Limb (tissue), 2 donors: ENCODE results near the gene FADS2.
"Not testable (repeated sequence)": the region's sequence is repeated elsewhere in the genome, so short reads cannot be mapped to it uniquely, and the experiment has no call there.

Source experiments
- DNase-seq, 2 donors: peaks; one replicate each; pipeline ENCODE4 v3.0.0-alpha.2; 2016; ENCODE audit errors: extremely low spot score in 2 of 2

The FADS2 gene

DNA sequence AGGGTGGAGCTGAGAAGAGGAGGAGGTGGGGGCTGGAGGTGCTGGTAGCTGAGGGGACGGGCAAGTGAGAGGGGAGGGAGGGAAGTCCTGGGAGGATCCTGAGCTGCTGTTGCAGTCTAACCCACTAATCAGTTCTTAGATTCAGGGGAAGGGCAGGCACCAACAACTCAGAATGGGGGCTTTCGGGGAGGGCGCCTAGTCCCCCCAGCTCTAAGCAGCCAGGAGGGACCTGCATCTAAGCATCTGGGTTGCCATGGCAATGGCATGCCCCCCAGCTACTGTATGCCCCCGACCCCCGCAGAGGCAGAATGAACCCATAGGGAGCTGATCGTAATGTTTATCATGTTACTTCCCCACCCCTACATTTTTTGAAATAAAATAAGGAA is 38.9 kb downstream of the FADS2 start:
- DNase-seq = no peak

DNA sequence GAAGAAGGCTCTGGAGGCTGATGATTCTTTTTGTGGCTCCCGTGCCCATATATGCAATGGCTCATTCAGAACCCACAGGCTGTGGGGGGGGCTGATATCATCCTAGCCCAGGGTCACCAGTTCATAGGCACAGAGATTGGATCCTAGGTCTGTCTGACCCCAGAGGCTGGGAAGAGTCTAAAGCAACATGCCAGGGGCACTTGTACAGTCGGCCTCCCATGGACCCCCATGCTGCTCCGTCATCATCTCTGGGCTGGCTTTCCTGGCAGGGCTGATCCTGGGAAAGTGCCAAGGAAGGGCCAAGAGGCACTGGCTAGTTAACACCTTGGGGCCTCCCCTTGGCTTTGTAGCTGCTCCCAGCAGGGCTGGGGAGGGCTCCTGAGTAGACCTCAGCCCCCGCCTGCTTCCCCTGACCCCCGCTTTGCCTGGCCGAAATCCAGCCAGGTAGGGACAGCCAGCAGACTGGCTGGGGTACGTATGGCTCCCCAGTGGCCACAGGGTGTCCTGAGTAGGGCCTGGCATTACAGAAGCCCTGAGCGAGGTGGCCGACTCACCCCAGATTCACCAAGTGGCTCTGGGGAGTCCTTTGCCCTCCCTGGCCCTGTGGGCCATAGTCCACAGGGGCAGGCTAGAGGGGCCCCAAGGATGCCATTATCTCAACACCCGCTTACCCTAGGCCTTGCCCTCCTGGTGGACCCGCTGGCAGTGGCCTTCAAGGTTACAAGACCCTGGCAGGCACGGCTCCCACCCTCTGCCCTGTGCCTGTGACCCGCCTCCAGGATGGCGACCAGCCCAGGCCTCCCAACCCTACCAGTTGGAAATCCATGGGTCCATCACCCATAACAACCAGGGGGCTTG is 40.7 kb downstream of the FADS2 start:
- DNase-seq = no peak

DNA sequence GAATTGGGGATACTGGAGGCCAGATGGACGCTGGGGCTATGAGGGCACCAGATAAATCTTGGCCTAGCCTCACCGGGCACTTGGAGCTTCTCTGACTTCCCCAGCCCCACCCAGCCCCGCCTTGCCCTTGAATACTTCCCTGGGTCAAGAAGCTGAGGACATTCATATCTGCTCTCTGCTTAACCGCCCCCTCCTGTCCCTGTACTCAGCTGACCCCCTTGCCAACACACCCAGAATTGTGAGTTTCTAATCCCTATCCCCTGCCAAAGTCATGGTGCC is 41.3 kb downstream of the FADS2 start:
- DNase-seq = no peak

DNA sequence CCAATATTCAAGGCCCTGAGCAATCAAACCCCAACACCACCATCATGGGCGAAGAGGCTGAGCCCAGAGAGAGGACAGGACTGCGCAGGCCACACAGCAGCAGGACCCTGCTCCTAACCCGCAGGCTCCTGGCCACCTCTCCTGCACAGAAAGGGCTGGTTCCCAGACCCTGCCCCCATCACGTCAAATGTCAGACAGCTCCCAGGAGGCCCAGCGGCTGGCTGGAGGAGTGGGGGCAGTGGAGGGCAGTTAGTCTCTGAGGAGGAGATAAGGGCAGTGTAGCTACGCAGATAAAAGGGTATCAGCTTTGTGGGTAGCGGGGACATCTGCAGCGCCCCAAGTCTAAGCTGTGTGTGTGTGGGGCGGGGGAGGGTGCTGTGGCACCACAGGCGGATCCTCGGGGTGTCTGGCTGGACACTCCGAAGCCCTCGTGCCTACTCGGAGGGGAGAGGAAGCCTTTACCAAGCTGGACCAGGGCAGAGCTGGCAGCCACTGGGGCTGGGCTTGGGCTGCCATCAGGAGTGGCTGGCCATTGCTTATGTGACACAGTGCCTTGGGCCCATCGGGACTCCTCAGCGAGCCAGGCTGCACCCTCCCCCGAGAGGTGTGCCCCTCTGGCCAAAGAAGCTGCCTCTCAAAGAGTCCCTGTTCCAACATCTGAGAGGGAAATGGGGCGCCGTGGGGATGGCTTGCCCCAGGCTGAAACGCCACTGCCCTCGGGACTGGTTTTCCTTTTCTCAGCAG is 41.8 kb downstream of the FADS2 start:
- DNase-seq = no peak

DNA sequence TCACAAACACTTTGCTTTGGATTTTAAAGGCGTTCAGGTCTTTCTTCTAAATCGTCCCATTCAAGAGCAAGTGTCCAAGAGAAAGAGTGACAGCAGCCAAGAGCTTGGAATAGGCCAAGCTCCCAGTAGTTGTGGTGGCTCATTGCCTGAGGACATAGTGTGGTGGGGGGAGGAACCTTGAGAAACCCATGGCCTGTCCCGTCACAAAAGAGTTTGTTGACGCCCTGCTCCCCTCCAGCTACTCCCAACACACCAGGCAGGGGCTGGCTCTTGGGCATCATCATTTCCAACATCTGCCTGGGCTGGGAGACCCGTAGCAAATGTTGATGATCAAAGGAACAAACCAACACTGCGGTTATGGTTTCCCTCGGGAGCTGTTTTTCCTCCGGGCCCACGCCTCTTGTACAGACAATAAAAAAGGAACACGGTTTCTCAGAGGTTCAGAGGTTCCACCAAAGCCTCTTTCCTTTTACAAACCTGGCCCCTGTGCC is 42.5 kb downstream of the FADS2 start:
- no peak for DNase-seq

DNA sequence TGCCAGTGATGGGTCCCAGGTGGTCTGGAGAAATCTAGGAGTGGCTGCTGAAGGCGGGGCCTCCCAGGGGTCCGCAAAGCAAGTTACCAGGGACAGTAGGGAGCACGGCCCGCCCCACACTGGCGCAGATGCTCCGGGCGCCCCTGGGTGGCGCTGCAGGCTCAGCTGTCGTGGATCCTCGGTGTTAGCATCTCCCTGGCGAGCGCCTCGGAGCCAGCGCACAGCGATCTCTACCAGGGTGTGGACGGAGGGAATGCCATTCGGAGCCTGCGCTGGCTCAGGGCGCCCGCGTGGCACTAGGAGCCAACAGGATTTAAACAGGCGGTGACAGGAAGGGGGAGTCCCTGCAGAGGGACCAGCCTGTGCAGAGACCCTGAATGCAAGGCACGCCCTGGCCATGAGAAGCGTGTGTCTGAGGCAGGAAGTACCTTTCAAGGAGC is 43.1 kb downstream of the FADS2 start:
- peak; percentile 73 to 87 for DNase-seq

DNA sequence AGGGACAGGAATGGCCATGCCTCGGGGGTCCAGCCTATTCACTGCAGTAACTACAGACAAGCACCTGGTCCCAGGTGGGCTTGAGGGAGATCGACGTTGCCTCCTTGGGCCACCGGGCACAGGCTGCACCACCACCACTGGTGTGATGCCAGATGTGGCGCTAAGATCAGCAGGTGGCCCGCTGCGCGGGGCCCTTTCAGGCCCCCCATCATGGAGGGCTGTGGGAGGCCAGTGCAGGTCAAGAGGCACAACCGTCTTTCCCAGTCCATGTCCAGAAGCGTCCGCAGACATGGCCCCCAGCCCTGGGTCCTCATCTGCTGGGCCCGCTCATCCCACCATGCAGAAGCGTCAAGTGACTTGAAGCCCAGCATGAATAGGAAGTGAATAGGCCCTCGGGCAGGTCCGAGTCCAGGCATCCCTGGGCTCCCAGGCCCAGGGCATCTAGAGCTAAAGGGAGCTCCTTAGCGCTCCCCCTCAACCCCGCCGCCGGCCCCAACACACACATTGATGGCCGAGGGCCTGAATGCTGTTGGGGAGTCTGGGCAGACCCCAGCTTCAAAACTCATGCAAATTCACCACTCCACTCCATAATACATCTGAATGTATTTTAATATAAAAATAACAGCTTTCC is 45.0 kb downstream of the FADS2 start:
- DNase-seq = no peak

DNA sequence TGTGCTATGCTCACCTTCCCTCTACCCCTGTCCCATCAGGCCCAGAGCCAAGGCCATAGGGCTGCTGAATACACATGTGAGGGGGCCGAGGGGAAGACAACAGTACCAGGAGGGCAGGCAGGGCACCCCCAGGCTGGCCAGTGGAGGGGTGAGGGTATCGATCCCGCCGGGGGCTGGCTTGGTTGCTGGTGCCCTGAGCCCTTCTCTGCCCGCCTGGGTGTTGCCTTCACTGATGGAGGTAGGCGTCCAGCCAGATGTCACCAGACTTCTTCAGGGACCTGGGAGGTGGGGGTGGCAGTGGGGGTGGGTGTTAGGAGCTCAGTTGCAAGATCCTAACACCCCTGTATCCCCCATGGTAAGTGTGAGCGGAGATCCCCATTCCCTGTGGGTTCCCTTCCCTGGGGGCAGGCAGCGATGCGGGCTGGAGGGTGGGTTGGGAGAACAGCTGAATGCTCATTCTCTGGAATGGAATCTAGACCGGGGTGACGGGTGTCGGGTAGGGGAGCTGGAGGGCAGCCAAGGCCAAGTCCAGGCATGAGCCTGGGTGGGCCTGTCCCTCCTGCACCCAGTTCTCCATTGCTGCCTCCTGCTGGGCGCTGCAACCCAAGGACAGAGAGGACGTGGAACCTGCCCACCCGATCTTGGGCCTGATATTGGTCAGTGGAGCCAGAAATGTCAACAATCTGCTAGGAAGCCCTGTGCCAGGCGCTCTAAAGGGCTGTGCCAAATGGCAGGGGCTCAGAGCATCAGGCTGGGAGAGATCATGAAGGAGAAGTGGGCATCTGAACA is 45.7 kb downstream of the FADS2 start:
- DNase-seq = no peak

DNA sequence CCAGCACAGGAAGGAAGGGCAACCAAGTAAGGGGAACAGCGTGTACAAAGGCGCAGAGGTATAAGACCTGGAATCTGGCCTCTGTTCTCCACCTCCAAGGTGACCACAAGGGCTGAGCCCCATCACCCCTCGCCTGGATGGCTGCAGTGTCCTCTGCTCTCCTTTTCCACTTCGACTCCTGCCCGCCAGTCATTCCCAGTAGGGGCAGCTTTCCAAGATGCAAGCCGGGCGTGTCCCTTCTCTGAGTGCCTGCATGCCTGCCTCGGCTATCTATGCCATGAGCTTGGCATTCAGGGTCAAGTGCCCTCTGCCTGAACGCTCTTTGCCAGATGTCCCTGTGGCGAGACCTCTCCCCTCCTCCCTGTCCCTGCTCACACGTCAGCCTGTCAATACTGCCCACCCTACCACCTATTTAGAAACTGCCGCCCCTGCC is 46.3 kb downstream of the FADS2 start:
- DNase-seq = no peak

DNA sequence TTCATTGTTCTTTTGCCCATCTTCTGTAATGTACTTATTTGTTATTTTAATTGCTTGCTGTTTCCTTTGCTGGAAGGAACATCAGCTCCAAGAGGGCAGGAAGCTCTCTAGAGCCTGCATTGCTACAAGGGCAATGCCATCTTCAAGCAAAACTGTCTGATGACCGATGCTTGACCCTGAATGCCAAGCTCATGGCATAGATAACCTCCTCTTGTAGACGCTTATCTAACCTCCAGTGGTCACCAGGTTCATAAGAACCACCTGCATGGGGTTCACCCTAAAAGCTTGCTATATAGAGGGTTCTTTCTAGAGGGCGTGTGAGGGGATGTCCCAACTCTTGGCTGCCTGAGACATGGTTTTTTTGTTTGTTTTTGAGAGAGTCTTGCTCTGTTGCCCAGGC is 46.8 kb downstream of the FADS2 start:
- no peak for DNase-seq

DNA sequence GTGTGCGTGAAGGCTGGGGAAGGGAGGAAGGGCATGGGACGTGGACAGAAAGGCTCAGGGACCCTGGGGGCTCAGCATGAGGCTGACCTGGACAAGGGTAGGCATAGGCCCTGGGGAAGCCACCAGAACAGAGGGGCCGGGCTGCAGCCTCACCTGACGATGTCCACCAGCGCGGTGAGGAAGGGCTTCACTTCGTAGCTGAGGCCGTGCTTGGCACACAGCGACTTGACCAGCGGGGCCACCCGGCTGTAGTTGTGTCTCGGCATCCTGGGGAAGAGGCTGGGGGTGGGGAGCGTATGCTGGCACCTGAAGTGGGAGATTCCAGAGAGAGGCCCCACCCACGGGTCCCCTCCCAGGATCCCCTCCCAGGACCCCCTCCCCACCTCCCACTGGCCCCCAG is 47.6 kb downstream of the FADS2 start:
- no peak for DNase-seq

DNA sequence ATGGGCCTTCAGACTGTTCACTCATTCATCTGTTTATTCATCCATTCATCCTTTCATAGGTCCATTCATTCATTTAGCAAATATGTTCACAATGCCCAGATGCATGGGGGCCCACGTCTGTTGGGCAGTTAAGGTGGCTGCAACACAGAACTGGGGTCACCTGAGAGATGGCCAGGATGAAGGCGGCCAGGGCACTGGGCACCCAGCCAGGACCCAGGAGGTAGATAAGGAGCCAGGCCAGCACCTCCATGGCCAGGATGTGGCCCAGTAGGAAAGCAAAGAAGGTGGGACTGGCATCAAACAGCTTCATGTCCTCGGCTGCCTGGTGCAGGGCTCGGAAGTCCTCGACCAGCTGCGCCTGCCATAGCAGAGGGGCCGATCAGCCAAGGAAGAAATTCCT is 51.1 kb downstream of the FADS2 start:
- no peak for DNase-seq

DNA sequence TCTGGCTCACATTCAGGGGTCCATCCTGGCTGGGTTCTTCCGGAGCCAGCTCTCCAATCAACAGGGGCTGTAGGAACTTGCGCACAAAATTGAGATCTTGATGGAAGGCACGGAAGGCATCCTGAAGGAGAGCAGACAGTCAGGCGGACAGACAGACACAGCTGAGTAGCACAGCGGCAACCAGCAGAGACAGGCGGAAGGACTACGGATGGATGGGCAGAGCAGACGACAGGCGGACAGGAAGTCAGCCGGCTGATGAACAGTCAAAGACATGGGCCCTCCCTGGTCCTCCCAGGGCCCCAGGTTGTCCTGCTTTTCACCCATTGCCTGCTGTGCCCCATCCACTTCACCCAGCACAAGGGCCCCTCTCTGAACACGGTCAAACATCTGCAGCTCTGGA is 51.9 kb downstream of the FADS2 start:
- no peak for DNase-seq

DNA sequence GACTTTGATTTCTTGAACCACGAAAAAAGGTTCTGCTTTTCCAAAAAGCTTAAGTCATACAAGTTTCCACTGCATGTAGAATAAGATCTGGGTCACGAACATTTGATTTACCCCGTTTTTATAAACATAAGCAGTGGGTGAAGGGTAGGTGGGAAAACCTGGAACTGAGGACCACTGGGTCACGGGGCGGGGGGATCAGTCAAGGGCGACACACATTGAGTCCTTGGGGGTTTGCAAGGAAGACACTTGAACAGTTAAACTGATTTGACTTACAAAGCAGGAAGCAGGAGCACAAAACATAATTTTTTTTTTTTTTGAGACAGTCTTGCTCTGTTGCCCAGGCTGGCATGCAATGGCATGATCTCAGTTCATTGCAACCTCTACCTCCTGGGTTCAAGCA is 52.4 kb downstream of the FADS2 start:
- DNase-seq = no peak

DNA sequence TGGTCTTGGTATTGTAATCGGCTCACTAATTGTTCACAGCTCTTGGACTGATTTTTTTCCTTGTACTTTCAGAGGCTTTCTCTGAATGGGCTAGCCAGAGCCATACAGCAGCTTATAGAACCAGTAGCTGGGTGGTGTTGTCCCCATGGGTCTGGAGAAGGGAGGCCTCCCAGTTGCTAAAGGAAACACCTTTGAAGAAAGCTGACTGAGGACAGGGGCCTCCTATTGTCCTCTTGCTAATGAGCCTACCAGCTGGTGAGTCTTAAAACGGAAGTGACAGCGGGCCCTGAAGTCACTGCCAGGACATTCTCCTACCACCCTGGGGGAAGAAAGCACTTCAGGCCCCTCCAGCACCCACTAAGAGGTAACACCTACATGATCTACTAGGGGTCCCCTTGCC is 53.3 kb downstream of the FADS2 start:
- no peak for DNase-seq

DNA sequence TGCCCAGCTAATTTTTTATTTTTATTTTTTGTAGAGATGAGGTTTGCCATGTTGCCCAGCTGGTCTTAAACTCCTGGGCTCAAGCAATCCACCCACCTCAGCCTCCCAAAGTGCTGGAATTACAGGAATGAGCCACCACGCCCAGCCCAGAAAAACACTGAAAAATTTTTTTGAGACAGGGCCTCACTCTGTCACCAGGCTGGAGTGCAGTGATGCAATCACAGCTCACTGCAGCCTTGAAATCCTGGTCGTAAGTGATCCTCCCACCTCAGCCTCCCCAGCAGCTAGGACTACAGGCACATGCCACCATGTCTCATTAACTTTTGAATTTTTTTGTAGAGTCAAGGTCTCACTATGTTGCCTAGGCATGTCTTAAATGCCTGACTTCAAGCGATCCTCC is 54.2 kb downstream of the FADS2 start:
- DNase-seq = not testable (repeated sequence)

DNA sequence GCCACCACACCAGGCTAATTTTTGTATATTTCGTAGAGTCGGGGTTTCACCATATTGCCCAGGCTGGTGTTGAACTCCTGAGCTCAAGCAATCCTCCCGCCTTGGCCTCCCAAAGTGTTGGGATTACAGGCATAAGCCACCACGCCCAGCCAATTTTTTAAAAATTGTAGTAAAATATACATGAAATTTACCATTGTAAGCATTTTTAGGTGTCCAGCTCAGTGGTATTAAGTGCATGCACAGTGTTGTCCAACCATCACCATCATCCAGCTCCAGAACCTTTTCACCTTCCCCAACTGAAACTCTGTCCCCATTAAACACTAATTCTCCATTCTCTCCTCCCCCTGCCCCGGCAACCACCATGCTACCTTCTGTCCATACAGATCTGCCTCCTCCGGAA is 54.8 kb downstream of the FADS2 start:
- DNase-seq = no peak

DNA sequence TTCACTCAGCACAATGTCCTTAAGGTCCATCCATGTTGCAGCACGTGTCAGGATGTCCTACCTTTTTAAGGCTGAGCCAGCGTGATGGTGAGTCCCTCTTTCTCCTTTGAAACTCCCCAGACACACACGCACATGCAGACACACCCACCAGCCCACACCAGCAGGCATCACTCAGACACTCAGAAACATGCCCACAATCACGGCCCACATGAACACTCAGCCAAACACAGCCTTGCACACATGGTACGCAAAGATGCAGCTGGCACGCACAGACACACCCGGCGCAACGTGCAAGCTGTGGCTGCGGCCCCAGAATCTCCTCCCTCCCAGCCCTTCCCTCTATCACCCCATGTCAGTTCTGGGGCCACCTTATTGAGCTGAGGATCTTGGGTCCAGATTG is 55.2 kb downstream of the FADS2 start:
- no peak for DNase-seq

DNA sequence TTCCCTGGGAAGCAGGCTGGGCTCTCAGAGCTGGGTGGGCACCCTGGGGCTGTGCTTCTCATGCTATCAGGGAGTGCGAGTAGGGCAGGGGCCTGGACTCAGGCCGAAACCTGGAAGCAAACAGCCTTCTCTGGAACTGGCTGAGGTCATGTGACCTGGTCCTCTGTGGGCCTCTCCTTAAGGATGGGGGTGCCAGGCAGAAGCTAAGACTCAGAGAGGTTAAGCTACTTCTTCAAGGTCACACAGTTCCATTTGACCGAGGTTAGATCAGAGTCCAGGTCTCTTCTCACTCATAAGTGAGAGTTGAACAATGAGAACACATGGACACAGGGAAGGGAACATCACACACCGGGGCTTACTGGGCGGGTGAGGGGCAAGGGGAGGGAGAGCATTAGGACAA is 55.8 kb downstream of the FADS2 start:
- DNase-seq = no peak

DNA sequence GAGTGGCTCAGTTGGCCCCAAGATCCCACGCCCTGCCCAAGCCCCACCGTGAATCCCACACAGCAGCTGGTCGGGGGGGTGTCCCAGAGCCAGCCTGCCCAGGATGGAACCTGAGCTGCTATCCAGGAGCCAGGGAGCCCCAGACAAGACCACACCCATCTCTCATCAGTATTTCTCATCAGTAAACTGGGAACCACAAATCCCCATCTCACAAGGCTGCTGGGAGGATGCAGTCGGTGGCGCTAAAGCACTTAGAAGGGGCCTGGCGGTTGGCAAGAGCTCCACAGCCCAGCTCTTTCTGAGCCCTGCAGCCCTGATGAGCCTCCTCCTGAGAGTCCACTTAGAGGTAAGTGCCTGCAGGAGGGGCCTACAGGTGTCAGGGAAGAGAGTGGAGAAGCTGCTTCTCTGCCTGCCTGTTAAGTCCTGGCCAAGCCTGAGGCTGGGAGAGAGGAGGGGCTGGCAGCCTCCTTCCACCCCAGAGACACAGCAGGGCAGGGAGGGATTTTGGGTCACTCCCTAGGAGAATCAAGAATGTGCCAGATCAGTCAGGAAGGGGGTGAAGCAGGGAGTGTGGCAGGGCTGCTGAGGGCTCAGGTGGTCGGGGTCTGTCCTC is 57.2 kb downstream of the FADS2 start:
- DNase-seq = no peak
